GOT3 (cell line): Measurements from ENCODE around the gene SPAG16.

Source experiments
- DNase-seq: peaks from one replicate; lab custom pipeline; 2025; ENCODE audit warnings: mixed read lengths; lab: John Stamatoyannopoulos, UW

The SPAG16 gene

GRCh38 chr2:213411582-213412289, 127.5 kb downstream of the SPAG16 start:
- DNase-seq, result no peak

- DNase-seq, result no peak
Measured at GRCh38 chr2:213415093-213415492, 130.8 kb downstream of the SPAG16 start.

GRCh38 chr2:213416832-213417231, 132.6 kb downstream of the SPAG16 start:
- no peak for DNase-seq

GRCh38 chr2:213419980-213420379, 135.7 kb downstream of the SPAG16 start:
- DNase-seq, result no peak

- no peak for DNase-seq
Measured at GRCh38 chr2:213420828-213421385, 136.6 kb downstream of the SPAG16 start.

- no peak for DNase-seq
Measured at GRCh38 chr2:213422211-213422610, 137.9 kb downstream of the SPAG16 start.

- DNase-seq, result no peak
Measured at GRCh38 chr2:213425618-213426017, 141.4 kb downstream of the SPAG16 start.

GRCh38 chr2:213429516-213429915, 145.3 kb downstream of the SPAG16 start:
- DNase-seq, result no peak

- DNase-seq, result no peak
Measured at GRCh38 chr2:213443921-213444320, 159.7 kb downstream of the SPAG16 start.

GRCh38 chr2:213451542-213452239, 167.4 kb downstream of the SPAG16 start:
- DNase-seq, result no peak

- no peak for DNase-seq
Measured at GRCh38 chr2:213455316-213456008, 171.2 kb downstream of the SPAG16 start.

- DNase-seq, result no peak
Measured at GRCh38 chr2:213475433-213475832, 191.2 kb downstream of the SPAG16 start.

GRCh38 chr2:213476641-213477040, 192.4 kb downstream of the SPAG16 start:
- DNase-seq, result no peak

GRCh38 chr2:213490087-213490486, 205.8 kb downstream of the SPAG16 start:
- no peak for DNase-seq

GRCh38 chr2:213491376-213491775, 207.1 kb downstream of the SPAG16 start:
- no peak for DNase-seq

- DNase-seq, result no peak
Measured at GRCh38 chr2:213496226-213496625, 212.0 kb downstream of the SPAG16 start.

- no peak for DNase-seq
Measured at GRCh38 chr2:213500881-213501280, 216.6 kb downstream of the SPAG16 start.

GRCh38 chr2:213524164-213524563, 239.9 kb downstream of the SPAG16 start:
- no peak for DNase-seq

GRCh38 chr2:213537579-213537978, 253.3 kb downstream of the SPAG16 start:
- no peak for DNase-seq

- no peak for DNase-seq
Measured at GRCh38 chr2:213544940-213545339, 260.7 kb downstream of the SPAG16 start.

- DNase-seq, result no peak
Measured at GRCh38 chr2:213545481-213545880, 261.2 kb downstream of the SPAG16 start.

- no peak for DNase-seq
Measured at GRCh38 chr2:213545964-213546475, 261.8 kb downstream of the SPAG16 start.
